Activated CD8-positive, alpha-beta T cell treated with anti-CD3 and anti-CD28 coated beads for 36 hours (primary cell): ENCODE results near the gene AKR1C2. TPM values are rescaled to one million over a fixed set of nuclear protein-coding genes. Genes with fewer than 3 reads are reported as not detected.
"Not testable (repeated sequence)": the region's sequence is repeated elsewhere in the genome, so short reads cannot be mapped to it uniquely, and the experiment has no call there.

Source experiments
- ATAC-seq: fragments of 200-7000 bp; cut with Tn5 transposase; one replicate; pipeline ENCODE4 v1.10.0; 2021; ENCODE audit warnings: mild to moderate bottlenecking, moderate library complexity
- CTCF ChIA-PET: fragments of 350-600 bp; sonication (Branson Sonifier 250); formaldehyde crosslinking; loops from one replicate; lab custom pipeline; 2021; ENCODE audit warnings: antibody characterized with exemption; lab: Charles Lee
- POLR2A ChIA-PET: fragments of 350-600 bp; sonication (Branson Sonifier 250); formaldehyde crosslinking; loops from one replicate; lab custom pipeline; 2021; ENCODE audit warnings: antibody characterized with exemption; lab: Charles Lee
- DNase-seq: peaks from one replicate; pipeline ENCODE4 v3.0.0-alpha.2; 2020
- H3K27ac Mint-ChIP-seq: one replicate; pipeline ENCODE4 v1.8.0; 2021; ENCODE audit warnings: mild to moderate bottlenecking, mixed read lengths
- H3K27me3 Mint-ChIP-seq: one replicate; pipeline ENCODE4 v1.8.0; 2021; ENCODE audit warnings: mixed read lengths
- H3K36me3 Mint-ChIP-seq: one replicate; pipeline ENCODE4 v1.8.0; 2021; ENCODE audit warnings: low read depth, mixed read lengths
- H3K4me1 Mint-ChIP-seq: one replicate; pipeline ENCODE4 v1.8.0; 2021; ENCODE audit warnings: low read depth, mixed read lengths
- H3K4me3 Mint-ChIP-seq: one replicate; pipeline ENCODE4 v1.8.0; 2021; ENCODE audit warnings: mild to moderate bottlenecking, moderate library complexity, mixed read lengths
- H3K9me3 Mint-ChIP-seq: one replicate; pipeline ENCODE4 v1.8.0; 2021; ENCODE audit warnings: mixed read lengths
- CTCF ChIP-seq: fragments of 200-600 bp; IDR thresholded peaks from one replicate; pipeline ENCODE4 v1.8.0; 2022; ENCODE audit warnings: antibody characterized with exemption, mild to moderate bottlenecking
- intact Hi-C: fragments of 100-400 bp; cut with micrococcal nuclease; formaldehyde crosslinking; loops from one replicate; pipeline ENCODE4 v1.10.0; 2022
- total RNA-seq, 2 experiments: library from RNA; stranded (reverse); gene quantifications; one replicate each; pipeline ENCODE4 v1.2.3, GENCODE V29; 2021

Gene AKR1C2
- total RNA-seq, 2 experiments from 2014 or later: not detected

- Mint-ChIP-seq H3K4me1 (no peaks in the 10 kb centered on the region), H3K27ac (no peak overlapping the region), H3K27me3 (no peaks in the 10 kb centered on the region), H3K4me3 (no peak overlapping the region), H3K9me3 (no peaks in the 10 kb centered on the region), H3K36me3 (no peaks in the 10 kb centered on the region)
- DNase-seq: no peak
- ChIA-PET POLR2A (no interaction called here), CTCF (interaction anchor here (0.6 kb wide), 1 partner anchor 167 kb away, joined by 3 read pairs; no protein-coding TSS in a partner anchor)
- no peak for ATAC-seq
- intact Hi-C loops: no loop called here
- TF ChIP-seq CTCF: no peak
These were observed 13.4 kb downstream of the AKR1C2 start for GRCh38 chr10:4990217-4990616.

- CTCF ChIA-PET, DNase-seq, POLR2A ChIA-PET, ATAC-seq, H3K4me3 Mint-ChIP-seq, H3K4me1 Mint-ChIP-seq, H3K27me3 Mint-ChIP-seq, H3K9me3 Mint-ChIP-seq, intact Hi-C loops, H3K36me3 Mint-ChIP-seq, H3K27ac Mint-ChIP-seq: not testable (repeated sequence)
These were observed 15.5 kb downstream of the AKR1C2 start for GRCh38 chr10:4988000-4988641.

- Mint-ChIP-seq H3K36me3 (no peaks in the 10 kb centered on the region), H3K9me3 (no peaks in the 10 kb centered on the region), H3K4me3 (no peak overlapping the region), H3K4me1 (peaks cover 3% of the 10 kb centered on the region), H3K27me3 (peaks cover 2% of the 10 kb centered on the region), H3K27ac (no peak overlapping the region)
- intact Hi-C loops: no loop called here
- CTCF ChIA-PET: interaction anchor here (4.4 kb wide), 1 partner anchor 135 kb away, joined by 37 read pairs; no protein-coding TSS in a partner anchor
- DNase-seq: no peak
- no peak for ATAC-seq
- no peak for TF ChIP-seq CTCF
- POLR2A ChIA-PET: no interaction called here
These were observed 18.6 kb downstream of the AKR1C2 start for GRCh38 chr10:4984971-4985594.

GRCh38 chr10:4984223-4984622, 19.4 kb downstream of the AKR1C2 start:
- ATAC-seq: no peak
- no peak for DNase-seq
- ChIA-PET CTCF (interaction anchor here (4.4 kb wide), 1 partner anchor 134 kb away, joined by 37 read pairs; no protein-coding TSS in a partner anchor), POLR2A (no interaction called here)
- H3K4me3 Mint-ChIP-seq: no peak overlapping the region
- H3K36me3 Mint-ChIP-seq: no peaks in the 10 kb centered on the region
- peaks cover 3% of the 10 kb centered on the region for H3K4me1 Mint-ChIP-seq
- no peaks in the 10 kb centered on the region for H3K9me3 Mint-ChIP-seq
- intact Hi-C loops: no loop called here
- TF ChIP-seq CTCF: no peak
- no peak overlapping the region for H3K27ac Mint-ChIP-seq
- H3K27me3 Mint-ChIP-seq: peaks cover 2% of the 10 kb centered on the region

GRCh38 chr10:4983615-4984216, 19.9 kb downstream of the AKR1C2 start:
- Mint-ChIP-seq H3K4me1 (peaks cover 3% of the 10 kb centered on the region), H3K36me3 (no peaks in the 10 kb centered on the region), H3K9me3 (no peaks in the 10 kb centered on the region), H3K27ac (no peak overlapping the region), H3K27me3 (peaks cover 2% of the 10 kb centered on the region), H3K4me3 (no peak overlapping the region)
- no peak for TF ChIP-seq CTCF
- POLR2A ChIA-PET: no interaction called here
- CTCF ChIA-PET: interaction anchor here (4.4 kb wide), 1 partner anchor 134 kb away, joined by 37 read pairs; no protein-coding TSS in a partner anchor
- ATAC-seq: no peak
- DNase-seq: no peak
- intact Hi-C loops: no loop called here
